Neural cell (in vitro differentiated cells): ENCODE results near the gene FGGY.

ENCODE experiments used
- EZH2 ChIP-seq: fragments of 200-600, 300-800 bp; shearing (Covaris generic), sonication (generic); IDR thresholded peaks from 2 replicates; pipeline ENCODE4 v1.6.1; 2014; ENCODE audit warnings: antibody characterized with exemption, low read length, borderline replicate concordance, mild to moderate bottlenecking; ENCODE audit not compliant: insufficient read depth, poor library complexity, severe bottlenecking
- MXI1 ChIP-seq: fragments of 450-650 bp; conservative IDR thresholded peaks from 2 replicates; pipeline ENCODE4 v1.6.1; 2014; ENCODE audit warnings: antibody characterized with exemption, mild to moderate bottlenecking; ENCODE audit not compliant: poor library complexity, severe bottlenecking
- POLR2AphosphoS5 ChIP-seq: IDR thresholded peaks from 2 replicates; pipeline ENCODE4 v1.6.1; 2012
- RAD21 ChIP-seq: fragments of 450-650 bp; conservative IDR thresholded peaks from 2 replicates; pipeline ENCODE4 v1.6.1; 2014; ENCODE audit warnings: antibody characterized with exemption, mild to moderate bottlenecking, moderate library complexity
- TAF1 ChIP-seq: IDR thresholded peaks from 2 replicates; pipeline ENCODE4 v1.6.1; 2012; ENCODE audit warnings: low read depth
- TF ChIP-seq, protein P1 (sequence below): IDR thresholded peaks from 2 replicates; pipeline ENCODE4 v1.6.1; 2012; ENCODE audit warnings: borderline replicate concordance
- TF ChIP-seq, protein P2 (sequence below): fragments of 450-650 bp; IDR thresholded peaks from 2 replicates; pipeline ENCODE4 v1.5.1; 2014; ENCODE audit warnings: antibody characterized with exemption, mild to moderate bottlenecking, moderate library complexity; ENCODE audit not compliant: poor library complexity, severe bottlenecking

DNA sequence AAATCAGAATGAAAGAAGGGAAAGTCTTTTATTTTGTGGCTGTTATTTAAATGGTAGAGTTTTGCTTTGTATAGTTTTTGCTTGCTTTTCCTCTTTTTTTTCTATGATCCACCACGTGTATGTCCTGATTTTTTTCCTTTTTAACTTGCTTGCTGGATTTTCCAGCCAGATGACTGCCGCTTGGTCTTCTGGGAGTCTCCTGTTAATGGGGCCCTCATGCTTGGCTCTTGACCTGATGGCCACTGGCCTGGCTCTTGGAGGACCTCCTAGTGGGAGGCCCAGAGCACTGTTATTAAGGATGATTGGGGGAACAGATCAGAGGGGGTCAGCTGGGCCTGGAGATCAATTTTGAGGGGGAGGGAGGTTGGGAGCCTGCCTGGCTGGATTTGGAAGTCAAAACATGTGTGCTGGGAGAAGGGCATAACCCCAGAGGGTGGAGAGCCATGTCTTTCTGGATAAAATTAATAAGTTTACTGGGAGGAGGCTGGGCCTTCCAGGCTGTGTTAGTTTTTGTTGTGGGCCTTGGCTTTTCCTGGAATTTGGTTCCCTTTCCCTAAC is 1.2 kb downstream of the FGGY start:
- TF ChIP-seq, protein P1, sequence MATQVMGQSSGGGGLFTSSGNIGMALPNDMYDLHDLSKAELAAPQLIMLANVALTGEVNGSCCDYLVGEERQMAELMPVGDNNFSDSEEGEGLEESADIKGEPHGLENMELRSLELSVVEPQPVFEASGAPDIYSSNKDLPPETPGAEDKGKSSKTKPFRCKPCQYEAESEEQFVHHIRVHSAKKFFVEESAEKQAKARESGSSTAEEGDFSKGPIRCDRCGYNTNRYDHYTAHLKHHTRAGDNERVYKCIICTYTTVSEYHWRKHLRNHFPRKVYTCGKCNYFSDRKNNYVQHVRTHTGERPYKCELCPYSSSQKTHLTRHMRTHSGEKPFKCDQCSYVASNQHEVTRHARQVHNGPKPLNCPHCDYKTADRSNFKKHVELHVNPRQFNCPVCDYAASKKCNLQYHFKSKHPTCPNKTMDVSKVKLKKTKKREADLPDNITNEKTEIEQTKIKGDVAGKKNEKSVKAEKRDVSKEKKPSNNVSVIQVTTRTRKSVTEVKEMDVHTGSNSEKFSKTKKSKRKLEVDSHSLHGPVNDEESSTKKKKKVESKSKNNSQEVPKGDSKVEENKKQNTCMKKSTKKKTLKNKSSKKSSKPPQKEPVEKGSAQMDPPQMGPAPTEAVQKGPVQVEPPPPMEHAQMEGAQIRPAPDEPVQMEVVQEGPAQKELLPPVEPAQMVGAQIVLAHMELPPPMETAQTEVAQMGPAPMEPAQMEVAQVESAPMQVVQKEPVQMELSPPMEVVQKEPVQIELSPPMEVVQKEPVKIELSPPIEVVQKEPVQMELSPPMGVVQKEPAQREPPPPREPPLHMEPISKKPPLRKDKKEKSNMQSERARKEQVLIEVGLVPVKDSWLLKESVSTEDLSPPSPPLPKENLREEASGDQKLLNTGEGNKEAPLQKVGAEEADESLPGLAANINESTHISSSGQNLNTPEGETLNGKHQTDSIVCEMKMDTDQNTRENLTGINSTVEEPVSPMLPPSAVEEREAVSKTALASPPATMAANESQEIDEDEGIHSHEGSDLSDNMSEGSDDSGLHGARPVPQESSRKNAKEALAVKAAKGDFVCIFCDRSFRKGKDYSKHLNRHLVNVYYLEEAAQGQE: no peak
- TF ChIP-seq TAF1: no peak
- TF ChIP-seq, protein P2, sequence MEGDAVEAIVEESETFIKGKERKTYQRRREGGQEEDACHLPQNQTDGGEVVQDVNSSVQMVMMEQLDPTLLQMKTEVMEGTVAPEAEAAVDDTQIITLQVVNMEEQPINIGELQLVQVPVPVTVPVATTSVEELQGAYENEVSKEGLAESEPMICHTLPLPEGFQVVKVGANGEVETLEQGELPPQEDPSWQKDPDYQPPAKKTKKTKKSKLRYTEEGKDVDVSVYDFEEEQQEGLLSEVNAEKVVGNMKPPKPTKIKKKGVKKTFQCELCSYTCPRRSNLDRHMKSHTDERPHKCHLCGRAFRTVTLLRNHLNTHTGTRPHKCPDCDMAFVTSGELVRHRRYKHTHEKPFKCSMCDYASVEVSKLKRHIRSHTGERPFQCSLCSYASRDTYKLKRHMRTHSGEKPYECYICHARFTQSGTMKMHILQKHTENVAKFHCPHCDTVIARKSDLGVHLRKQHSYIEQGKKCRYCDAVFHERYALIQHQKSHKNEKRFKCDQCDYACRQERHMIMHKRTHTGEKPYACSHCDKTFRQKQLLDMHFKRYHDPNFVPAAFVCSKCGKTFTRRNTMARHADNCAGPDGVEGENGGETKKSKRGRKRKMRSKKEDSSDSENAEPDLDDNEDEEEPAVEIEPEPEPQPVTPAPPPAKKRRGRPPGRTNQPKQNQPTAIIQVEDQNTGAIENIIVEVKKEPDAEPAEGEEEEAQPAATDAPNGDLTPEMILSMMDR: no peak
- no peak for TF ChIP-seq MXI1
- TF ChIP-seq POLR2AphosphoS5: no peak
- TF ChIP-seq EZH2: no peak
- TF ChIP-seq RAD21: no peak
